NCI-H2081 treated with DMSO at 0.1 percent for 48 hours (cell line): Measurements from ENCODE around the gene DCAF10.
"Not testable (repeated sequence)": the region's sequence is repeated elsewhere in the genome, so short reads cannot be mapped to it uniquely, and the experiment has no call there.

Source experiments
- DNase-seq: peaks from one replicate; lab custom pipeline; 2025; lab: John Stamatoyannopoulos, UW

Gene DCAF10

DNA sequence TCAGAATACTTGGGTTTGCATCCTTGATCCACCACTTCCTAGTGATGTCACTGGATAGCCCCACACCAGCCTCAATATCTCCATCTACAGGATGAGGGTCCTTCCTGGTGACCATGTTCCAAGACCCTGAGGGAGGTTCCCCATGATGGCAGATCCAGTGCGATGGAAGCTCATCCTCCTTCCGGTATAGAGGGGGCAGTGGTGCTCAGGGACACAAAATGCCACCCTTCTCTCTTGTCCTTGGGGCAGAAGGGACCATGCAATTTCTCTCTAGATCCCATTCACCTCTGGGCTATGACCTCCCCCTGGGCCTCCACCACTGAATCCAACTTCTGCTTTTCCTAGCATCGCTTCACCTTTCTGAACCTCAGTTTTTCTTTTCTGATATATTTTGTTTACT, 108.7 kb downstream of the DCAF10 start:
- DNase-seq: no peak

DNA sequence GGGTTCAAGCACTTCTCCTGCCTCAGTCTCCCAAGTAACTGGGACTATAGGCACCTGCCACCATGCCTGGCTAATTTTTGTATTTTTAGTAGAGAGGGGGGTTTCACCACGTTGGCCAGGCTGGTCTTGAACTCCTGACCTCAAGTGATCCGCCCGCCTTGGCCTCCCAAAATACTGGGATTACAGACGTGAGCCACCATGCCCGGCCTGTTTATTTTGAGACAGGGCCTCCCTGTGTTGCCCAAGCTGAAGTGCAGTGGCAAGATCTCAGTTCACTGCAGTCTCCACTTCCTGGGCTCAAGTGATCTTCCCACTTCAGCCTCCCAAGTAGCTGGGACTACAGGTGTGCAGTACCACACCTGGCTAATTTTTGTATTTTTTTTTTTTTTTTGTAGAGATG, 109.2 kb downstream of the DCAF10 start:
- not testable (repeated sequence) for DNase-seq

DNA sequence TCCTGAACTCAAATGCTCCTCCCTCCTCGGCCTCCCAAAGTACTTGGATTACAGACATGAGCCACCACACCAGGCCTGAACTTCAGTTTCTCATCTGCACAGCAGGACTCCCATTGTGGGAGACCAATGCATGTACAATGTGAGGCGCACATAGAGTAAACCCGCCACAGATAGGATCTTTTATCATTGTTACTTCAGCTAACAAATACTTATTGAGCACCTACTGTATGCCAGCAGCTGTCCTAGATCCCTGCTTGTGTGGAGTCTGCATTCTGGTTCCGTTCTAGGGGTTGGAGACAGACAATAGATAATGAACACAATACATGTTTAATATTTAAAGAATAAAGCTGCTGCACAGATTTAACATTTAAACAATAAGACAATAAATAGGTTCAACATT, 109.7 kb downstream of the DCAF10 start:
- DNase-seq: no peak

DNA sequence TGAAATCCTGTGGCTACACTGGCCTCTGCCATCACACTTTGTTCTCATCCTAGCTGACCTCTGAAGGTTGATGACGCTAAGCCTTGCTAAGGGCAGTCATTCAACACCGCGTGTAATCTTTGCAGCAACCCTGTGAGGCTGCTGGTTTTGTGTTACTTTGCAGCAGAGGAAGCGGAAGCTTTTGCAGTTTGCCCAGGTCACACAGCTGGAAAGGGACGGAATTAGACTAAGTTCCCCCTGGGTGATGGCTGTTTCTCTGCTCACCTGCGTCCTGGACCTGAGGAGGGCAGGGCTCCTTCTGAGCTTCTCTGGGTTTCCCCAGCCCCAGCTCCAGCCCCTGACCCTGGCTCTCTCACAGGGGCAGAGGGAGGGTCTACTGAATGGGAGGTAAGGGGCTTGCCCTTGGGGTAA, 110.7 kb downstream of the DCAF10 start:
- no peak for DNase-seq

DNA sequence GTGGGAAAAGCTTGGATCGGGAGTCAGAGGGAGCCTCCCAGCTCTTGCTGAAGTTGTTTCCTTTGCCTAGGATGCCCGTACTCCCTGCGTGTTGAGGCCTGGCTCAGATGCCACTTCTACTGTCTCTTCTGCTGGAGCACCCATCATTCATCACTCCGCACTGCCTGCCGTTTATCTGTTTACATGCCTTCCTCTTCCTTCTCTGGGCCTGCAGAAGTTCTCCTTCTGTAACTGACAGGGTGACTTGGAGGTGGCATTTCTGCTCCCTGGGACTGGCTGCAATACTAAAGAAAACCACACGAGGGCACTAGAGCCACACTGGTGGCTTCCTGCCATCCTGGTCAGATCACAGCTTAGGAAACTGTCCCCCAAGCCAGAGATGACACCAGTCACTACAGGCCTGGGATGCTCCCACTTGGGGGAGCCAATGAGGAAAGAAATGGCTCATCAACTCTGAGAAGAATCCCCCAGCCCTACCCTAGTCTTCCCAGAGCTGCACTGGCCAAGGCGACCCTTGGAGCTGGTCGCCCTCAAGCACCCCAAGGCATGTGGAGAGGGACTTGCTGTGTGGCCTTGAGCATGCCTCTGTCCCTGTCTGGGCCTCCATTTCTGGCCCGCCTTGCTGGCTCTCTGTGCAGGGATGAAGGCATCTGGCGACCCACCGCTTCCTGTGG, 113.0 kb downstream of the DCAF10 start:
- peak; percentile 15 for DNase-seq

DNA sequence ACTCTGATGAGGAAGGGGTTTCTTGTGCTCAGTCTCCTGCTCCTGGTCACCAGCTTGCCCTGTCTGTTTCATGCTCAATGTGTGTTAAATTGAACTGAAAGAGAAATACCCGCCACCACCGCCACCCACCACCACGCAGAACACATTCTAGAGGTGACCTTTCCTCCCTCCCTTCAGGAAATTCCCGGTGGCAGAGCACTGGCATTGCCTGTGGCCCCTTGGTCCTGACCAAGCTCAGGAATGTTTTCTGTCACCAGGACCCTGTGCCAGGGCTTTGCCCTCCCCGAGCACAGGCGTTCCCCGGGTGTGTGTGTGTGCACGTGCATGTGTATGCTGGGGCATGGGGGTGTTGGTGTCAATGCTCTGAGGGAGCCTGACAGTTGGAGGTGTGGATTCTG, 113.6 kb downstream of the DCAF10 start:
- no peak for DNase-seq

DNA sequence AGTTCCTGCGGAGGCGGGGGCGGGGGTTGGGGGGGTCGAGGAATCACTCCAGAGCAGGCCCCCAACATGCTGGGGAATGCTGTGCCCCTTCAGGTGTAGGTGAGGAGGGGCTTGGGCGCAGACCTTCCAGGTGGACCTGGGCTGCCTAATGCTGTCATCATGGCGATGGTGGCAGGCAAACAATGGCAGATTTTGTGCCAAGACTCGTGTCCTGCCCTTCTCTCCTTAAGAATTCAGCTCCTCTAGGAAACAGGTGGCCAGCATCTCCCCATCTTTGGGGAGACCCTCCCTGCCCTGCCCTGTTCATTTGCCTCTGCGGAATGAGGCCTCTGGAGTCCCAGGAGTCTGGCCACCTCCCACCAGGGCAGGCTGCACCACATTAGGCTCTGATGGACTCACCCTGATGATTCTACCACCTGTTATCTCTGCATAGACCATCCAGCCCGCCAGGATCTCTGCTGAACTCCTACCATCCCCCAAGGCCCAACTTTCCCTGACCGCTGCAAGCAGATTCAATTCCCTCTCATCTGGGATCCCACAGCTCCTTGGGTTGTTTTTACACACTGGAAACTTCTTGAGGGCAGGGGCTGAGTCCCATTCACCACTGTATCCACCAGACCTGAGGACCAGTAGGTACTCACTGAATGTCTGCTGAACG, 114.2 kb downstream of the DCAF10 start:
- DNase-seq: no peak

DNA sequence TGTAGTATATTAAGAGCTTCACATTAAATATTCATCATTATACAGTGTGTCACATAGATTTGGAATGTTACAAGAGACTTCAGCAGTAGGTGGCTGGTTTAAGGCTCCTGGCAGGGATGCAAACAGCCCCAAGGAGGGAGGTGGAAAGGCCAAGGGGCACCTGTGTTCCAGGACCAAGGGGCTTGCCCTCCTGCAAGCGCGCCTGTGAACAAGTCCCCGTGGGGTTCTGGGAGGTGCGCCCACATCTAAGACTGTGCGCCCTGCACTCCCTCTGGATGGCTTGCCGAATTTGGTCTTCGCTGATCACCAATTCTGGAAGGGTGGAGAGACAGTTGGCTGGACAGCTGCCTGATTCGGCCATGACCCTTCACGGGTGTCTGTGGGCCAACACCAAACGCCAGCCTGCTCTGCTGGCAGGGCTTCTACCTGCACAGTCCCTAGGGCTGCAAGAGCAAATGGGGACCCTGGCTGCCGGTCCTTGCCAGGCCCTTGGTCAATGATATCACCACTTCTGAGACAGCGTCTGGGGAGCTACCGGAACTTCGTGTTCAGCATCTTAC, 115.4 kb downstream of the DCAF10 start:
- DNase-seq: no peak

DNA sequence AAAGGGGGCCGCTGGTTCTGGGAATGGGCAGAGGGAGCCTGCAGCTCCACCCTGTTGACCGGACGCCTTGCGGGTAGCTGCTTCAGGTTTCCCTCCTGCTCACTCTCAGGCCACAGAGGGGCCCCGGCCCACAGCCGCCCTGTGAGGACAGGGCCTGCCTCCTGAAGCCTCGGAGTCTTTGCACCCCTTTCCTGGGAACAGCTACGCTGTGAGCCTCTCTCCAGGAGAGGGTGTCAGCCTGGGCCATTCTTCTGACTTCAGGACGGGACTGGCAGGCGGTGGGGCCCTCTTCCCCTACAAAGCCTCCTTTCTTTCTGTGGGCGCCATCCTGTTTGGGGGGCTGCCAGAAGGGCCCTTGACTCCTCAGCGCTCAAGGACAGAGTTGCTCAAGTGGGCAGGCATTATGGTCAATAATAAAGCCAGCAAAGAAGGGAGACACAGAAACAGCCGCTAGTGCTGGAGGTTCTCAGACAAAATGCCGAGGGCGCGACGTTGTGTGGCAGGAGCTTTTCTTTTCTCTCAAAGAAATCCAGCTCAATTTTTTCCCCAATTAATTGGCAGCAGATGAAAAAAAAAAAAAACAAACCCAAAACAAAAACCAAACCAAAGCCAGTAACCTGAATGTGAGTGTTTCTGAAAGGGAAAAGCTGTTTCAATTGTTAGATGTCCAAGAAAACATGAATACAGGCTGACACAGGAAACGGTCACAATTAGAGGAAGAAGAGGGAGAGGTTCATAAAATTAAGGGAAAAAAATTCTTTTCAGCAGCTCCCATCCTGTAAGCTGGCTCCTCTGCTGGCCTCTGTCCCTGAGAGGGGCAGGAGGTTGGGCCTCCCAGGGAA, 116.1 kb downstream of the DCAF10 start:
- no peak for DNase-seq
